GM12801 (cell line): Measurements from ENCODE around the gene NAGPA.

Experiments
- CTCF ChIP-seq: IDR thresholded peaks from one replicate; pipeline ENCODE4 v1.5.1; 2011; ENCODE audit warnings: control low read depth; ENCODE audit not compliant: insufficient read length; ENCODE audit errors: extremely low read depth

The NAGPA gene

GRCh38 chr16:4982056-4982867 is 51.5 kb downstream of the NAGPA start:
- no peak for TF ChIP-seq CTCF

GRCh38 chr16:4981473-4981872 is 52.3 kb downstream of the NAGPA start:
- no peak for TF ChIP-seq CTCF

DNA sequence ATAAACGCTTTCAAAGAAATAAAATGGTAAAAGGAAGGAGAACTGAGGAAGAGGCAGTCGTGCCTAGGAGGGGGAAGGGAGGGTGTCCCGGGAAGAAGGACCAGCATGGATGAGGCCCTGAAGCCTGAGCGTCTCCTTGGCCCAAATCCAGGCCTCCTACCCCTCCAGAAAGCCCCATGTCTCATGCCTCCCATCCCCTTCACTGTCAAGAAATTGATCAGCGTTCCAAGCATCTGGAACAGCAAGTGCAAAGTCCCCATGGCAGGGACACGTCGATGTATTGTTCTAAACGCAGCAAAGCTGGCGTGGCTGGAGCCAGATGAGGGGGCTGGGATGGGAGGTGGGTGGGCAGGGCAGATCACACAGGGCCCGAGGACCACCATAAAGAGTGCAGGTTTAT is 53.0 kb downstream of the NAGPA start:
- no peak for TF ChIP-seq CTCF

DNA sequence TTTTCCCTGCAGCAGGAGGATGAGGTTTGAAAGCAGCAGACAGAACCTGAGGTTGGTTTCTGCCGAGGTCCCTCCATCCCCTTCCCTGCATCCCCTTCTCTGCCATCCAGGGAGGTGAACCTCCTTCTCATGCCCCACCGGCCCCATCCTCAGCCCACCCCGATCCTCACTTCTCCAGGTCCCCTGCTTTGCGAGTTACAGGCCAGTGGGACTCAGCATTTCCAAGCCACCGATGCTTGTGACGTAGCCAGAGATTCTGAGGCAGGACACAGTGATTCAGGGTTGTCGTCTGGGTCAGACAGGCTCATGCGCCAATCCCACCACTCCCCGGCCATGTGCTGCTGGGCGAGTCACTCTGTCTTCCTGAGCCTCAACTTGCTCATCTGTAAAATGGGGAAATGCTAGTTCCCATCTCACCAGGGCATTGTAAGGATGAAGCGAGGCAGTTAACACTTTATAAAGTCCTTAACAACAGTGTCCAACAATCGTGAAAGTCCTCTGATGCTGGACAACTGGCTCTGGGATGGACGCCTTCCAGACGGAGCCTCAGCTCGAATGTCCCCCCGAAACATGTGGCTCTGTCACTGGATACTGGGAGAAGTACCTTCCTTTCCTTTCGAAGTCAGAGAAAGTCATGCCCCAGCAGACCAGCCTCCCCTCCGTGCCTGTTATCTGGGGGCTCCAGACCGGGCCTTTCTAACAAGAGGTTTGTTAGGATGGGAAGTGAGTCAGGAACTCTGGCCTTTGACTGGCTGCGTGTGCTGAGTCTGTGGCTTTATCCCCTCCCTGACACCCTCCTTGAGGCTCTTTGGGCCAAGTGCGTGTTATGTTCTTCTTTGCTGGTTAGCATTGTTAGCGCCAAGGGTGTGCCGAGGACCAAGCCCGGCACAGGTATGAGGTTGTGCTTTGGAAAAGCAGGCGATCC is 53.7 kb downstream of the NAGPA start:
- TF ChIP-seq CTCF, result no peak

DNA sequence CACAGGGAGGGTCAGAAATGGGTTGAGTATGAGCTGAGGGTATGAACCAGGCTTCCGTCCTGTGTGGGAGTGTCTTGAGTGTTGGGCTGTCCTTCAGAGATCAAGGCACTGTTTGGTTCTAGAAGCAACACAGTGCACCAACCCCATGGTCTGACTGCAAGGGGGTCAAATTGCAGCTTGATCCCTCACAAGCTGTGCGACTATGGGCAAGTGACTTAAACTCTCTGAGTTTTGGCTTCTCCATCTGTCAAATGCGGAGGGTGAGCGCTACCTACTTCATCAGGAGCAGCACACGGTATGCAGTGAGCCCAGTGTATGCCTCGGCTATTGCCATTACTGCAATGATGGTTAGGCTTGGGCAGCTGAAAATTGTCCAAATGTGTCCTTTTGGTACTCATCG is 54.6 kb downstream of the NAGPA start:
- TF ChIP-seq CTCF, result no peak

DNA sequence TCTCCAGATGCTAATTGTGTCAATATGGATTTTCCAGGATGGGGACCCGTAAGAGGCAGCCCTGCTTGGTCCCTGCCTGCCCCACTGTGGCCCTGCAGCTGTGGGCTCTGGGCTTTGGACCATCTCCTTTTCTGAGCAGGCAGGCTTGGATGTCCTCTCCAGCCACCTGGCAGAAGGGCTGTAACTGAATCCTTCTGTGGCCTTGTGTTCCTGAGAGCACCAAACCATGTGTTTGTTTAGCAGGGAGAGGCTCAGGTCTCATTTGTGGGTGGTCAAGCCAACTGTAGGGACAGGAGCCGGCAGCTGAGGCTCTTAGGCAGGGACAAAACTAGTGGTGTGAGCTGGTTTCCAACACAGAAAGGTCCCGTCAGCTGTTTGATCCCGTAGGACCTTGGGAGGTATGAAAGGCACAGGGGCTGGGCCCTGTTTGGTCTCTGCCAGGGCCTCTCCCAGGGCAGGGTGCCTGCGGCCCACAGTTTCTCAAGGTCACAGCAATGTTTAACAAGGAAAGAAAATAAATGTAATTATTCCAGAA is 57.1 kb downstream of the NAGPA start:
- TF ChIP-seq CTCF, result no peak

DNA sequence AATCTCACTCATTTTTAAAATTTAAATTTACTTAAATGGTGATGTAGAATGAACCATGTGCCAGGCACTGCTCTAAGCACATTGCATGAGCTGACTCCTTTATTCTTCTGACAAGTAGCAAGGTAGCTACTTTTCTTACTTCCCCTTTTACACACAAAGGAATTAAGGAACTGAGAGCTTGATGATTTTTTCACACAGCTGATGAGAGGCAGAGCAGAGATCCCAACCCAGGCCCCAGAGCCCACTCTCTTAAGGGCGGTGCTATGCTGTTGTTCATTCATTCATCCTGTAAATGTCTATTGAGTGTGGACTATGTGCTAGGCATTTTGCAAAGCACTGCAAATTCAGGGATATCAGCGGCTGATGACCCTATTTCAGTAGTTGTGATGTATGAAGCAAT is 57.7 kb downstream of the NAGPA start:
- TF ChIP-seq CTCF, result no peak
